Measurements from ENCODE around the gene RBBP4. TPM values are rescaled to one million over a fixed set of nuclear protein-coding genes. Genes with fewer than 3 reads are reported as not detected.

Gene RBBP4
- total RNA-seq, 2 donors from 2014 or later: 521 to 678 TPM

DNA sequence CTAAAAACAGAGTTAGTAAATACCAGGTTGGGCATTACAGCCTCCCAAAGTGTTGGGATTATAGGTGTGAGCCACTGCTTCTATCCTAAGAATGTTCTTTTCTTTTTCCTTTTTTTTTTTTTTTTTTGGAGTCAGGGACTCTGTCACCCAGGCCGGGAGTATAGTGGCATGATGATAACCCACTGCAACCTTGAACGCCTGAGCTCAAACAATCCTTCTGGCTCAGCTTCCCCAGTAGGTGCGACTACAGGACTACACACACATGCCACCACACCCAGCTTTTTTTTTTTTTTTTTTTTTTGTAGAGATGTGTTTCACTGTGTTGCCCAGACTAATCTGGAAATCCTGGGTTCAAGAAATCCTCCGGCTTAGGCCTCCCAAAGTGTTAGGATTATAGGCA is 6.6 kb upstream of the RBBP4 start:
- Mint-ChIP-seq H3K36me3 (ENCODE audit: low read depth) (peaks cover 35% of the 10 kb centered on the region), H3K4me3 (no peak overlapping the region), H3K27me3 (ENCODE audit: insufficient read depth) (no peaks in the 10 kb centered on the region), H3K4me1 (peaks cover 24% of the 10 kb centered on the region), H3K9me3 (peaks cover 10% of the 10 kb centered on the region), H3K27ac (peak overlapping the region; percentile 94)
- no peak for DNase-seq
- Histone ChIP-seq H3K9ac (ENCODE audit: extremely low read depth, low read length, poor library complexity, severe bottlenecking) (no peak overlapping the region), H3K9me3 (ENCODE audit: control insufficient read depth, low read length) (peaks cover 12% of the 10 kb centered on the region), H3K27me3 (ENCODE audit: control insufficient read depth, insufficient read depth, low read length, poor library complexity, severe bottlenecking) (no peaks in the 10 kb centered on the region), H3K36me3 (ENCODE audit: control insufficient read depth, insufficient read depth, low read length) (peaks cover 30% of the 10 kb centered on the region), H3K4me3 (ENCODE audit: low read length) (no peak overlapping the region), H3K27ac (ENCODE audit: low read depth, low read length) (no peak overlapping the region), H3K4me1 (ENCODE audit: control insufficient read depth, insufficient read depth, low read length) (peaks cover 4% of the 10 kb centered on the region)
- TF ChIP-seq, protein P1, sequence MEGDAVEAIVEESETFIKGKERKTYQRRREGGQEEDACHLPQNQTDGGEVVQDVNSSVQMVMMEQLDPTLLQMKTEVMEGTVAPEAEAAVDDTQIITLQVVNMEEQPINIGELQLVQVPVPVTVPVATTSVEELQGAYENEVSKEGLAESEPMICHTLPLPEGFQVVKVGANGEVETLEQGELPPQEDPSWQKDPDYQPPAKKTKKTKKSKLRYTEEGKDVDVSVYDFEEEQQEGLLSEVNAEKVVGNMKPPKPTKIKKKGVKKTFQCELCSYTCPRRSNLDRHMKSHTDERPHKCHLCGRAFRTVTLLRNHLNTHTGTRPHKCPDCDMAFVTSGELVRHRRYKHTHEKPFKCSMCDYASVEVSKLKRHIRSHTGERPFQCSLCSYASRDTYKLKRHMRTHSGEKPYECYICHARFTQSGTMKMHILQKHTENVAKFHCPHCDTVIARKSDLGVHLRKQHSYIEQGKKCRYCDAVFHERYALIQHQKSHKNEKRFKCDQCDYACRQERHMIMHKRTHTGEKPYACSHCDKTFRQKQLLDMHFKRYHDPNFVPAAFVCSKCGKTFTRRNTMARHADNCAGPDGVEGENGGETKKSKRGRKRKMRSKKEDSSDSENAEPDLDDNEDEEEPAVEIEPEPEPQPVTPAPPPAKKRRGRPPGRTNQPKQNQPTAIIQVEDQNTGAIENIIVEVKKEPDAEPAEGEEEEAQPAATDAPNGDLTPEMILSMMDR (conservative IDR thresholded peaks at IDR 0.05): no peak
- 67 to 86% methylated on average over 2 to 3 of the region's 4 CpGs for WGBS, 2 experiments (ENCODE audit: insufficient coverage in 1 of 2, insufficient read length in 1 of 2)

- peaks cover 10% of the 10 kb centered on the region for H3K9me3 Mint-ChIP-seq
- peaks cover 20% of the 10 kb centered on the region for H3K4me1 Mint-ChIP-seq
- Histone ChIP-seq H3K9me3 (ENCODE audit: control insufficient read depth, low read length) (peaks cover 12% of the 10 kb centered on the region), H3K4me3 (ENCODE audit: low read length) (peak overlapping the region; percentile 72), H3K27ac (ENCODE audit: low read depth, low read length) (no peak overlapping the region), H3K36me3 (ENCODE audit: control insufficient read depth, insufficient read depth, low read length) (peaks cover 30% of the 10 kb centered on the region), H3K9ac (ENCODE audit: extremely low read depth, low read length, poor library complexity, severe bottlenecking) (no peak overlapping the region), H3K4me1 (ENCODE audit: control insufficient read depth, insufficient read depth, low read length) (peaks cover 4% of the 10 kb centered on the region), H3K27me3 (ENCODE audit: control insufficient read depth, insufficient read depth, low read length, poor library complexity, severe bottlenecking) (no peaks in the 10 kb centered on the region)
- H3K36me3 Mint-ChIP-seq (ENCODE audit: low read depth): peaks cover 40% of the 10 kb centered on the region
- no peak for DNase-seq
- 98% methylated on average over 5 of the region's 6 CpGs; no CpG with 5 or more reads in 1 of the 2 experiments for WGBS, 2 experiments (ENCODE audit: insufficient coverage in 1 of 2, insufficient read length in 1 of 2)
- H3K27me3 Mint-ChIP-seq (ENCODE audit: insufficient read depth): no peaks in the 10 kb centered on the region
- H3K4me3 Mint-ChIP-seq: peak overlapping the region; percentile 95
- TF ChIP-seq, protein P1 (conservative IDR thresholded peaks at IDR 0.05): no peak
- no peak overlapping the region for H3K27ac Mint-ChIP-seq
Observed at GRCh38 chr1:32647308-32648134, 3.5 kb upstream of the RBBP4 start.

GRCh38 chr1:32650248-32650751 is 708 bp upstream of the RBBP4 start, which contains the start of gene ZBTB8OS:
ZBTB8OS (minus strand) TSS chr1:32650550; CDS start chr1:32650529, 21 bp downstream.
- Mint-ChIP-seq H3K4me3 (peak within 1 kb of the TSS; percentile 95), H3K27me3 (ENCODE audit: insufficient read depth) (no peaks in the 10 kb centered on the region), H3K36me3 (ENCODE audit: low read depth) (peaks cover 65% of the 10 kb centered on the region), H3K9me3 (peaks cover 10% of the 10 kb centered on the region), H3K4me1 (peaks cover 17% of the 10 kb centered on the region), H3K27ac (peak within 1 kb of the TSS; percentile 100)
- TF ChIP-seq, protein P1 (conservative IDR thresholded peaks at IDR 0.05): no peak
- H3K36me3 ChIP-seq (ENCODE audit: control insufficient read depth, insufficient read depth, low read length): peaks cover 56% of the 10 kb centered on the region
- peaks cover 12% of the 10 kb centered on the region for H3K9me3 ChIP-seq (ENCODE audit: control insufficient read depth, low read length)
- H3K4me1 ChIP-seq (ENCODE audit: control insufficient read depth, insufficient read depth, low read length): peaks cover 4% of the 10 kb centered on the region
- peak within 1 kb of the TSS; percentile 97 for H3K9ac ChIP-seq (ENCODE audit: extremely low read depth, low read length, poor library complexity, severe bottlenecking)
- peak within 1 kb of the TSS; percentile 97 for H3K4me3 ChIP-seq (ENCODE audit: low read length)
- H3K27ac ChIP-seq (ENCODE audit: low read depth, low read length): peak within 1 kb of the TSS; percentile 100
- peak; percentile 92 for DNase-seq
- H3K27me3 ChIP-seq (ENCODE audit: control insufficient read depth, insufficient read depth, low read length, poor library complexity, severe bottlenecking): no peaks in the 10 kb centered on the region
- 0 to 1% methylated on average over 18 to 21 of the region's 21 CpGs for WGBS, 2 experiments (ENCODE audit: insufficient coverage in 1 of 2, insufficient read length in 1 of 2)

Data from endodermal cell (in vitro differentiated cells).